IMR-90 (cell line): ENCODE results near the gene DRICH1. TPM values are rescaled to one million over a fixed set of nuclear protein-coding genes. Genes with fewer than 3 reads are reported as not detected.
"Not testable (repeated sequence)": the region's sequence is repeated elsewhere in the genome, so short reads cannot be mapped to it uniquely, and the experiment has no call there.

Experiments used
- ATAC-seq: fragments of 200-7000 bp; cut with Tn5 transposase; 2 replicates; pipeline ENCODE4 v1.9.1; 2020; ENCODE audit warnings: low read depth, mild to moderate bottlenecking, moderate library complexity
- BruUV-seq: library from RNA; stranded (reverse); fragments of 400-500 nt; replicated peaks from 2 replicates; lab custom pipeline; 2021; lab: Mats Ljungman, UMichigan
- CTCF ChIA-PET: fragments of 300-600 bp; formaldehyde crosslinking; extraction: SDS; loops from one replicate; lab custom pipeline; 2021; ENCODE audit warnings: antibody characterized with exemption; lab: Yijun Ruan, JAX
- POLR2A ChIA-PET: fragments of 300-600 bp; sonication (Branson Sonifier 250); formaldehyde crosslinking; loops from one replicate; lab custom pipeline; 2022; ENCODE audit warnings: antibody characterized with exemption; ENCODE audit not compliant: unreplicated experiment; lab: Charles Lee
- DNase-seq: peaks from one replicate; pipeline ENCODE4 v3.0.0; 2013
- H2AFZ ChIP-seq: replicated peaks from 2 replicates; pipeline ENCODE3; 2013; ENCODE audit warnings: low read length, mild to moderate bottlenecking; ENCODE audit not compliant: poor library complexity
- H2AK5ac ChIP-seq: 2 replicates; pipeline ENCODE4 v1.6.1; 2013; ENCODE audit warnings: low read depth, low read length, inconsistent platforms
- H2AK9ac ChIP-seq: replicated peaks from 2 replicates; pipeline ENCODE3; 2013; ENCODE audit warnings: mild to moderate bottlenecking, low read depth, low read length, moderate library complexity; ENCODE audit not compliant: poor library complexity
- H2BK120ac ChIP-seq: 2 replicates; pipeline ENCODE4 v1.6.1; 2013; ENCODE audit warnings: low read depth, low read length, inconsistent platforms
- H2BK15ac ChIP-seq: 3 replicates; pipeline ENCODE4 v1.6.1; 2013; ENCODE audit warnings: low read depth, low read length, inconsistent platforms
- H2BK20ac ChIP-seq: 2 replicates; pipeline ENCODE4 v1.6.1; 2013; ENCODE audit warnings: low read depth, mild to moderate bottlenecking, inconsistent platforms, low read length, moderate library complexity
- H2BK5ac ChIP-seq: 2 replicates; pipeline ENCODE4 v1.6.1; 2013; ENCODE audit warnings: mild to moderate bottlenecking, low read depth, low read length, inconsistent platforms; ENCODE audit not compliant: poor library complexity, severe bottlenecking
- H3K14ac ChIP-seq: replicated peaks from 2 replicates; pipeline ENCODE4 v1.6.1; 2013; ENCODE audit warnings: low read depth, low read length, inconsistent platforms
- H3K18ac ChIP-seq: 2 replicates; pipeline ENCODE4 v1.6.1; 2013; ENCODE audit warnings: low read depth, low read length, control low read depth
- H3K23ac ChIP-seq: 2 replicates; pipeline ENCODE4 v1.6.1; 2013; ENCODE audit warnings: low read depth, low read length, inconsistent platforms
- H3K27ac ChIP-seq: 2 replicates; pipeline ENCODE4 v1.5.1; 2013; ENCODE audit warnings: mild to moderate bottlenecking, control low read depth, low read length; ENCODE audit not compliant: insufficient read depth
- H3K27me3 ChIP-seq: 2 replicates; pipeline ENCODE4 v1.6.1; 2013; ENCODE audit warnings: low read length; ENCODE audit not compliant: control insufficient read depth, insufficient read depth
- H3K36me3 ChIP-seq: 2 replicates; pipeline ENCODE4 v1.6.1; 2013; ENCODE audit warnings: low read length, mixed read lengths; ENCODE audit not compliant: control insufficient read depth, insufficient read depth
- H3K4ac ChIP-seq: 2 replicates; pipeline ENCODE4 v1.6.1; 2013; ENCODE audit warnings: low read depth, low read length, inconsistent platforms
- H3K4me1 ChIP-seq: 2 replicates; pipeline ENCODE4 v1.6.1; 2013; ENCODE audit warnings: low read length, mixed read lengths; ENCODE audit not compliant: control insufficient read depth, insufficient read depth
- H3K4me2 ChIP-seq: 2 replicates; pipeline ENCODE4 v1.6.1; 2013; ENCODE audit warnings: low read depth, mild to moderate bottlenecking, control low read depth, low read length, moderate library complexity
- H3K4me3 ChIP-seq: 2 replicates; pipeline ENCODE4 v1.5.1; 2013; ENCODE audit warnings: low read depth, mild to moderate bottlenecking, control low read depth, low read length, moderate library complexity; ENCODE audit not compliant: insufficient read depth
- H3K56ac ChIP-seq: 2 replicates; pipeline ENCODE4 v1.6.1; 2013; ENCODE audit warnings: low read length, inconsistent platforms; ENCODE audit not compliant: insufficient read depth; ENCODE audit errors: extremely low read depth
- H3K79me1 ChIP-seq, 2 experiments: 2 replicates each; pipeline ENCODE4 v1.6.1; 2013; ENCODE audit warnings: low read length in 2 of 2, inconsistent platforms in 1 of 2, low read depth in 1 of 2
- H3K9ac ChIP-seq: 2 replicates; pipeline ENCODE4 v1.6.1; 2013; ENCODE audit warnings: low read depth, low read length, control low read depth
- H3K9me1 ChIP-seq: 2 replicates; pipeline ENCODE4 v1.6.1; 2013; ENCODE audit warnings: low read length, inconsistent platforms; ENCODE audit not compliant: insufficient read depth
- H3K9me3 ChIP-seq: 2 replicates; pipeline ENCODE4 v1.6.1; 2013; ENCODE audit warnings: low read length; ENCODE audit not compliant: control insufficient read depth, insufficient read depth
- H4K20me1 ChIP-seq: 2 replicates; pipeline ENCODE4 v1.6.1; 2013; ENCODE audit warnings: low read length, inconsistent platforms; ENCODE audit not compliant: insufficient read depth
- H4K5ac ChIP-seq: 2 replicates; pipeline ENCODE4 v1.6.1; 2013; ENCODE audit warnings: mild to moderate bottlenecking, low read depth, low read length, control low read depth
- H4K8ac ChIP-seq, 2 experiments: 2 replicates each; pipeline ENCODE4 v1.6.1; 2013; ENCODE audit warnings: low read depth in 2 of 2, low read length in 2 of 2, control low read depth in 1 of 2, inconsistent platforms in 1 of 2
- H4K91ac ChIP-seq: 2 replicates; pipeline ENCODE4 v1.6.1; 2013; ENCODE audit warnings: low read depth, low read length, inconsistent platforms; ENCODE audit not compliant: insufficient read depth
- FOS ChIP-seq: fragments of 150-350 bp; IDR thresholded peaks from 2 replicates; pipeline ENCODE4 v1.6.1; 2016; ENCODE audit warnings: low read depth, low read length
- MAFK ChIP-seq: IDR thresholded peaks from 2 replicates; pipeline ENCODE4 v1.6.1; 2012; ENCODE audit warnings: low read depth, low read length, improper control_type of control experiment
- MAZ ChIP-seq: IDR thresholded peaks from 2 replicates; pipeline ENCODE4 v1.6.1; 2012; ENCODE audit warnings: low read depth, mild to moderate bottlenecking, low read length, improper control_type of control experiment, moderate library complexity, borderline replicate concordance
- MXI1 ChIP-seq: IDR thresholded peaks from 2 replicates; pipeline ENCODE4 v1.6.1; 2012; ENCODE audit warnings: low read depth, mild to moderate bottlenecking, low read length, moderate library complexity, borderline replicate concordance
- NFE2L2 ChIP-seq: fragments of 150-350 bp; IDR thresholded peaks from 2 replicates; pipeline ENCODE4 v1.6.1; 2016; ENCODE audit warnings: low read depth, mild to moderate bottlenecking, low read length
- POLR2A ChIP-seq: IDR thresholded peaks from 2 replicates; pipeline ENCODE4 v1.6.1; 2012; ENCODE audit warnings: mild to moderate bottlenecking, low read depth, low read length
- SMC3 ChIP-seq: fragments of 150-350 bp; IDR thresholded peaks from 2 replicates; pipeline ENCODE4 v1.6.1; 2016; ENCODE audit warnings: low read depth, mild to moderate bottlenecking, antibody characterized with exemption, low read length, moderate library complexity
- WGBS, 2 experiments: methylation state at CpG; one replicate each; pipeline versions ENCODE4 v1.1.5 to v1.1.7; 2013; ENCODE audit warnings: missing lambda C conversion rate in 2 of 2; ENCODE audit not compliant: insufficient read length in 1 of 2; ENCODE audit errors: extremely low coverage in 2 of 2; 5-methylcytosine and 5-hydroxymethylcytosine counted together
- dilution Hi-C: fragments of 300-500 bp; cut with HindIII; formaldehyde crosslinking; loops from one replicate; pipeline ENCODE4 v1.14.3; 2018; ENCODE audit warnings: low sequenced_read_pairs; ENCODE audit not compliant: unreplicated experiment
- in situ Hi-C: fragments of 300-500 bp; cut with MboI; formaldehyde crosslinking; loops from 3 replicates; pipeline ENCODE4 v1.14.3; 2019; ENCODE audit warnings: low sequenced_read_pairs, inconsistent platforms, mixed read lengths
- intact Hi-C: fragments of 100-400 bp; cut with micrococcal nuclease; formaldehyde crosslinking; loops from 2 replicates; pipeline ENCODE4 v1.10.0; 2022
- polyA plus RNA-seq, 3 experiments: library from polyadenylated mRNA; depleted of rRNA; stranded (reverse); fragments of >200 nt; gene quantifications; 2 replicates each; pipeline ENCODE4 v1.2.3, GENCODE V29; 2012; ENCODE audit warnings: low replicate concordance in 1 of 3
- total RNA-seq: library from RNA; depleted of rRNA; stranded (reverse); fragments of >200 nt; gene quantifications from 2 replicates; pipeline ENCODE4 v1.2.3, GENCODE V29; 2012

Gene DRICH1
- total and polyA plus RNA-seq, 2 of the 4 experiments (the other 2 are of a cell fraction) = 0.14 TPM; not detected in 1

DNA sequence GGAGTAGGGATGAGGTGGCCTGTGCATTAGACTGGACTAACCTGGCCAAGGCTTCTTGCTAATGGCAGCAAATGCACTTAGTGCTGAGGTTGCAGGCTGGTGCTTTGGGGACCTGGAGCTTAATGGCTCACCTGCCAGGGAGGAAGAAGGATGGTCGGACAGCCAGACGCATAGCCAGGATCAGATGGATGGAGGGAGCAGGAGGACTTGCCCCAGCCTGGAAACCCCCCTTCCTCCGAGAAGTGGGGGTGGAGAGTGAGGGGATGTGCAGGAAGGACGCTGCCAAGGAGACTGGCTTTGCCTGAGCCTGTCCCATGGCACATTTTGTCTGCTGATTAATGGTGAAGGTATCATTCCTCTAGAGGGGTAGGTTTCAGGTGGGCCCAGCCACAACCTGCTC is 69.9 kb downstream of the DRICH1 start:
- H3K27me3 ChIP-seq = peaks cover 37% of the 10 kb centered on the region
- no peak overlapping the region for H3K4ac ChIP-seq
- no peak overlapping the region for H4K5ac ChIP-seq
- no peak overlapping the region for H2AFZ ChIP-seq
- H3K4me1 ChIP-seq = no peaks in the 10 kb centered on the region
- DNase-seq (no peak), ATAC-seq (no peak)
- H2BK5ac ChIP-seq = no peak overlapping the region
- no CpG with 5 or more reads among the region's 4 CpGs for WGBS, 2 experiments
- no peaks in the 10 kb centered on the region for H3K79me1 ChIP-seq
- no peak overlapping the region for H3K18ac ChIP-seq
- no peak overlapping the region for H3K9ac ChIP-seq
- H3K9me3 ChIP-seq = no peaks in the 10 kb centered on the region
- ChIA-PET CTCF (no interaction called here), POLR2A (no interaction called here)
- no peaks in the 10 kb centered on the region for H4K20me1 ChIP-seq
- no peak overlapping the region for H3K27ac ChIP-seq
- intact Hi-C loops (no loop called here), dilution Hi-C loops (no loop called here), in situ Hi-C loops (no loop called here)
- H2BK15ac ChIP-seq = no peak overlapping the region
- BruUV-seq = no TSS peak
- no peak overlapping the region for H2AK5ac ChIP-seq
- H2BK120ac ChIP-seq = no peak overlapping the region
- H4K8ac ChIP-seq = no peak overlapping the region
- no peak overlapping the region for H3K4me2 ChIP-seq
- no peak for TF ChIP-seq MAFK
- no peak for TF ChIP-seq MXI1
- TF ChIP-seq POLR2A = no peak
- no peak for TF ChIP-seq MAZ
- TF ChIP-seq SMC3 = no peak
- no peak for TF ChIP-seq NFE2L2
- TF ChIP-seq FOS = no peak
- no peak overlapping the region for H3K4me3 ChIP-seq
- no peak overlapping the region for H3K56ac ChIP-seq
- no peak overlapping the region for H4K91ac ChIP-seq
- no peak overlapping the region for H2AK9ac ChIP-seq
- H3K9me1 ChIP-seq = no peaks in the 10 kb centered on the region
- no peaks in the 10 kb centered on the region for H3K36me3 ChIP-seq
- H3K14ac ChIP-seq = no peak overlapping the region
- no peak overlapping the region for H2BK20ac ChIP-seq
- no peak overlapping the region for H3K23ac ChIP-seq

DNA sequence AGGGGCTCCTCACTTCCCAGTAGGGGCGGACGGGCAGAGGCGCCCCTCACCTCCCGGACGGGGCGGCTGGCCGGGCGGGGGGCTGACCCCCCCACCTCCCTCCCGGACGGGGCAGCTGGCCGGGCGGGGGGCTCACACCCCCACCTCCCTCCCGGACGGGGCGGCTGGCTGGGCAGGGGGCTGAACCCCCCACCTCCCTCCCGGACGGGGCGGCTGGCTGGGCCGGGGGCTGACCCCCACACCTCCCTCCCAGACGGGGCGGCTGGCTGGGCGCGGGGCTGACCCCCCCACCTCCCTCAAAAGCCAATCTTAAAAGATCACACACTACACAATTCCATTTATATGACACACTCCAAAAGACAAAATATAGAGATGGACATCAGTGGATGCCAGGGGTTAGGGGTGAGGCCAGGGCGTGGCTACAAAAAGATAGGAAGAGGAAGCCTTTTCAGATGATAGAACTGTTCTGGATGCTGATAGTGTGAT is 71.1 kb downstream of the DRICH1 start:
- CTCF ChIA-PET, H3K4me1 ChIP-seq, H2AFZ ChIP-seq, H3K56ac ChIP-seq, H3K23ac ChIP-seq, BruUV-seq, H3K9me1 ChIP-seq, H3K9me3 ChIP-seq, H2BK20ac ChIP-seq, H3K79me1 ChIP-seq, H3K36me3 ChIP-seq, H2BK15ac ChIP-seq, H3K18ac ChIP-seq, H3K4me2 ChIP-seq, POLR2A ChIA-PET, H2BK5ac ChIP-seq, dilution Hi-C loops, H3K4ac ChIP-seq, H4K91ac ChIP-seq, H3K27ac ChIP-seq, intact Hi-C loops, H2AK9ac ChIP-seq, in situ Hi-C loops, H3K14ac ChIP-seq, H2BK120ac ChIP-seq, H3K9ac ChIP-seq, H4K5ac ChIP-seq, H4K20me1 ChIP-seq, H2AK5ac ChIP-seq, H4K8ac ChIP-seq, ATAC-seq, H3K4me3 ChIP-seq, DNase-seq: not testable (repeated sequence)
- no CpG with 5 or more reads among the region's 24 CpGs for WGBS, 2 experiments
- H3K27me3 ChIP-seq = peaks cover 31% of the 10 kb centered on the region
